ENCODE measurements around the gene KIAA0513.

KIAA0513 gene

GRCh38 chr16:85133290-85133599, 105.7 kb downstream of the KIAA0513 start:
- Histone ChIP-seq H3K9me3 (no peaks in the 10 kb centered on the region), H3K27me3 (peaks cover 63% of the 10 kb centered on the region), H3K4me3 (ENCODE audit: low read depth in 1 of 2, low read length in 1 of 2) (no peak overlapping the region), H3K27ac (no peak overlapping the region), H3K4me1 (ENCODE audit: control insufficient read depth in 1 of 2, insufficient read depth in 1 of 2, low read depth in 1 of 2, low read length in 1 of 2) (no peaks in the 10 kb centered on the region), H3K36me3 (no peaks in the 10 kb centered on the region)
- TF ChIP-seq, protein P1, sequence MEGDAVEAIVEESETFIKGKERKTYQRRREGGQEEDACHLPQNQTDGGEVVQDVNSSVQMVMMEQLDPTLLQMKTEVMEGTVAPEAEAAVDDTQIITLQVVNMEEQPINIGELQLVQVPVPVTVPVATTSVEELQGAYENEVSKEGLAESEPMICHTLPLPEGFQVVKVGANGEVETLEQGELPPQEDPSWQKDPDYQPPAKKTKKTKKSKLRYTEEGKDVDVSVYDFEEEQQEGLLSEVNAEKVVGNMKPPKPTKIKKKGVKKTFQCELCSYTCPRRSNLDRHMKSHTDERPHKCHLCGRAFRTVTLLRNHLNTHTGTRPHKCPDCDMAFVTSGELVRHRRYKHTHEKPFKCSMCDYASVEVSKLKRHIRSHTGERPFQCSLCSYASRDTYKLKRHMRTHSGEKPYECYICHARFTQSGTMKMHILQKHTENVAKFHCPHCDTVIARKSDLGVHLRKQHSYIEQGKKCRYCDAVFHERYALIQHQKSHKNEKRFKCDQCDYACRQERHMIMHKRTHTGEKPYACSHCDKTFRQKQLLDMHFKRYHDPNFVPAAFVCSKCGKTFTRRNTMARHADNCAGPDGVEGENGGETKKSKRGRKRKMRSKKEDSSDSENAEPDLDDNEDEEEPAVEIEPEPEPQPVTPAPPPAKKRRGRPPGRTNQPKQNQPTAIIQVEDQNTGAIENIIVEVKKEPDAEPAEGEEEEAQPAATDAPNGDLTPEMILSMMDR (IDR thresholded peaks at IDR 0.05): no peak

DNA sequence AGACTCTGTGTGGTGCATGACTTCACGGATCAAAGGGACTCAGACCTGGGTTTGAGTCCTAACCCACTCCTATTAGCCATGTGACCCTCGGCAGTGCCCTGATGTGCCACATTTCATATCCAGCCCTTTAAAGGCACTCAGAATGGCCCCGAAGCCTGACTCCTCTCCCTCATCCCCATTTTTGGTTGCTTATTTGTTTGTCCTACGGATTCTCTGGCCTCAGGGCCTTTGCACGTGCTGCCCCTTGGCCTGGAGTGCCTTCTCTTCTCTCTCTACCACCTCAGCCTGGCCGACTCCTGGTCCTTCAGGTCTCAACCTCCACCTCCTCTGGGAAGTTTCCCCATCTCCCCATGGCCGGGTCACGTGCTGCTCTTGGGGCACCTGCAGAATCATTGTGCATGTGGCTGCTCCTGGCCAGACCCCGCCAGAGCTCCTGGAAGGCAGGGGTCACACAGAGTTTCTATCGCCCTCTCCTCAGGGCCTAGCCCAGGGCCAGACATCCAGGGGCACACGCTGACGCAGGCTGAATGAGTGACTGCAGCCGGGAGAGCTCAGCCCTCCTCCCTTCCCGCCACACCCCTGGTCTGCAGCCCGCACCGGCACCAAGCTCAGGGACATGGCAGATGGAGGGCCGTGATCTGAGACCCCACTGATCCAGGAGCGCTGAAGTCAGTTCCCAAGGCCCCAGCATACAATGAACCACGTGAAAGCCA, 106.6 kb downstream of the KIAA0513 start:
- no peaks in the 10 kb centered on the region for H3K4me1 ChIP-seq (ENCODE audit: control insufficient read depth in 1 of 2, insufficient read depth in 1 of 2, low read depth in 1 of 2, low read length in 1 of 2)
- TF ChIP-seq, protein P1 (IDR thresholded peaks at IDR 0.05): no peak

DNA sequence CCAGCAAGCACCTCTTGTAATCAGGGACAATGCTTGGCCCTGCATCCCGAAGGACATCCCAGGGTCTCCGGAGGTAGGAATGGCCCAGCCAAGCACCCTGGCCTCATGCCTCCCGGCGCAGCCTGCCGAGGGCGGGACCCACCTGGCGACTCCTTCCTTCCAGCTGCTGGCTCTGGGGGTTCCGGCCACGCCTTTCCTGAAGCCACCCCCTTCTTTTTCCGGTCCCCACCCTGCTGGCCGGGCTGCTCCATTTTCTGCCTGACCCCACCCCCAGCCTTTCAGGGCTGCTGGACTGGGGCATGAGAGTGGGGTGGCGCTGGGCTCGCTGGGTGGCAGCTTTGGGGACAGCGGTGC, 107.2 kb downstream of the KIAA0513 start:
- H3K27me3 ChIP-seq: peaks cover 69% of the 10 kb centered on the region
- no peaks in the 10 kb centered on the region for H3K36me3 ChIP-seq
- H3K9me3 ChIP-seq: no peaks in the 10 kb centered on the region
- no peaks in the 10 kb centered on the region for H3K4me1 ChIP-seq (ENCODE audit: control insufficient read depth in 1 of 2, insufficient read depth in 1 of 2, low read depth in 1 of 2, low read length in 1 of 2)
- no peak overlapping the region for H3K4me3 ChIP-seq (ENCODE audit: low read depth in 1 of 2, low read length in 1 of 2)
- TF ChIP-seq, protein P1 (IDR thresholded peaks at IDR 0.05): no peak
- no peak overlapping the region for H3K27ac ChIP-seq

More for the DNA sequence above, 106.6 kb downstream of the KIAA0513 start:
- Histone ChIP-seq H3K27me3 (peaks cover 64% of the 10 kb centered on the region), H3K4me3 (ENCODE audit: low read depth in 1 of 2, low read length in 1 of 2) (no peak overlapping the region), H3K36me3 (no peaks in the 10 kb centered on the region), H3K9me3 (no peaks in the 10 kb centered on the region), H3K27ac (no peak overlapping the region)

GRCh38 chr16:85136213-85136701, 108.7 kb downstream of the KIAA0513 start:
- H3K4me1 ChIP-seq (ENCODE audit: control insufficient read depth in 1 of 2, insufficient read depth in 1 of 2, low read depth in 1 of 2, low read length in 1 of 2): no peaks in the 10 kb centered on the region
- H3K9me3 ChIP-seq: no peaks in the 10 kb centered on the region
- TF ChIP-seq, protein P1 (IDR thresholded peaks at IDR 0.05): no peak
- H3K4me3 ChIP-seq (ENCODE audit: low read depth in 1 of 2, low read length in 1 of 2): no peak overlapping the region
- H3K27me3 ChIP-seq: peaks cover 78% of the 10 kb centered on the region
- H3K27ac ChIP-seq: no peak overlapping the region
- H3K36me3 ChIP-seq: no peaks in the 10 kb centered on the region

- Histone ChIP-seq H3K4me3 (ENCODE audit: low read depth in 1 of 2, low read length in 1 of 2) (no peak overlapping the region), H3K27me3 (peaks cover 82% of the 10 kb centered on the region), H3K36me3 (no peaks in the 10 kb centered on the region), H3K27ac (no peak overlapping the region), H3K9me3 (no peaks in the 10 kb centered on the region), H3K4me1 (ENCODE audit: control insufficient read depth in 1 of 2, insufficient read depth in 1 of 2, low read depth in 1 of 2, low read length in 1 of 2) (no peaks in the 10 kb centered on the region)
- TF ChIP-seq, protein P1 (IDR thresholded peaks at IDR 0.05): no peak
Measured at GRCh38 chr16:85136702-85137322, 109.2 kb downstream of the KIAA0513 start.
